OCI-LY7 (cell line): ENCODE measurements around the gene KDM2A.

Experiments used
- CTCF ChIP-seq: fragments of 200-600 bp; sonication (generic); conservative IDR thresholded peaks from 2 replicates; pipeline ENCODE4 v1.5.1; 2014; ENCODE audit warnings: mild to moderate bottlenecking, antibody characterized with exemption, low read length, moderate library complexity, mixed read lengths
- EZH2phosphoT487 ChIP-seq: fragments of 200-600 bp; sonication (generic); IDR thresholded peaks from 2 replicates; pipeline ENCODE4 v1.6.1; 2018; ENCODE audit warnings: low read depth, borderline replicate concordance, mild to moderate bottlenecking, mixed run types, antibody characterized with exemption, low read length, moderate library complexity, mixed read lengths

GRCh38 chr11:67090717-67091116 lies 28.3 kb upstream of the KDM2A start:
- TF ChIP-seq CTCF (no peak), EZH2phosphoT487 (no peak)
